Stimulated activated CD8-positive, alpha-beta memory T cell treated with anti-CD3 and anti-CD28 coated beads, Interleukin-7, amount 100 ng/mL, for 24 hours (primary cell): ENCODE data around the gene EFNA2.

Experiments used
- DNase-seq: peaks from one replicate; pipeline ENCODE4 v3.0.0-alpha.2; 2020; ENCODE audit warnings: low read depth

Gene EFNA2

DNA sequence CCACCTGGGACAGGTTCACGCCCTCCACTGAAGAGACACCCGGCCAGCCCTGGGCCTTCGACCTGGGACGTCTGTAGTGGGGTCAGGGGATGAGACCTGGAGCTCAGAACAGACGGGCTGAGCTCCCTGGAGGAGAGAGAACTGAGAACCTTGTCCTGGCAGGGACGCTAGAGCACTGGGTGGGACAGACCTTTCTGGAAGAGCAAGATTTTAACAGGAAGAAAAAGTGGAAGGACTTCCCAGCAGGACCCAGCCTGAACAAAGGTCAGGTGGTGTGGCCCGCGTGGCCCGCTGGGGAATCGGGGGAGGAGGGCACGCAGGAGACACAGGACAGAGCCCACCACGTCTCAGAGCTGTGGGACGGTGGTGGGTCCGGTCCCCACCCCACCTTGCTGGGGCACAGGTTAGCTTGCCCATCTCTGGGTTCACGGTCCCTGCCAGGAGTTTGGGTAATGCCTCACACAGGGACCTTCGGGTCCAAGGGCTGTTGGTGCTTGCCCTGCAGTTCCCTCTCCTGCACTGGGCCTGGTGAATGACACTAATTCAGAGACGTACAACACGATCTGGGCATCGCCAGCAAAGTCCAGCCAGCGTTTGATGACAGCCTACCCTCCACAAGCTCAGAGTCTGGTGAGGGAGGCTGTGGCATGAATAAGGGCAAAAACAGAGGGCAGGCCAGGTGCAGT, 1.2 kb upstream of the EFNA2 start:
- no peak for DNase-seq

DNA sequence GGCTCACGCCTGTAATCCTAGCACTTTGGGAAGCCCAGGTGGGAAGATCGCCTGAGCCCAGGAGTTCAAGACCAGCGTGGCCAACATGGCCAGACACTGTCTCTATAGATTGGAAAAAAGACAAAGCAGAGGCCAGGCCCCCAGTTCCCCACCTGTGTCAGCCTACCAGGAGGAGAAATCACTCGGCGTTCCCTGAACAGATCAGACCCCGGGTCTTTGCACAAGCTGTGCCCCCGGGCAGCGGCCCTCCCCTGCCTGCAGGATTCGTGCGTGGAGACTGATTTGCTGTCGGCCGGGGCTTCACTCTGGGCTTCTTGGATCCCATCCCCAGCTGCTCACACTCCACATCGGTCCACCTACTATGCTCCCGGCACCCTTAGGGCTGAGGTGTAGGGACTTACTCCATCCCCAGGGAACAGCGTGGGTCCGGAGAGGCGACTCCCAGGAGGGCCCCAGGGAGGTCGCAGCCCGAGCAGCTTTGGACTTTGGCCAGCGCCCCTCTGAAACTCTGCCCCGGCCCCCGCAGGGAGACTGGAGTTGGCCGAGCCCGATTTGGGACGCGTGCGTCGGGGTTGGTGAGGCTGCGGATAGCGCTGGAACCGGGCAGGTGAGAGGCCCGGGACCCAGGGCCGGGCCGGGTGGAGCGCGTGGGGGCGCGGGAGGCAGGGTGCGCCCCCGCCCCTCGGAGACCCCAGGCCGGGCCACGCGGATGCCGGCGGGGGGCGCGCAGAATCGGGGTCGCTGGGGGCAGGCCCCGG, 515 bp upstream of the EFNA2 start:
- DNase-seq = no peak

DNA sequence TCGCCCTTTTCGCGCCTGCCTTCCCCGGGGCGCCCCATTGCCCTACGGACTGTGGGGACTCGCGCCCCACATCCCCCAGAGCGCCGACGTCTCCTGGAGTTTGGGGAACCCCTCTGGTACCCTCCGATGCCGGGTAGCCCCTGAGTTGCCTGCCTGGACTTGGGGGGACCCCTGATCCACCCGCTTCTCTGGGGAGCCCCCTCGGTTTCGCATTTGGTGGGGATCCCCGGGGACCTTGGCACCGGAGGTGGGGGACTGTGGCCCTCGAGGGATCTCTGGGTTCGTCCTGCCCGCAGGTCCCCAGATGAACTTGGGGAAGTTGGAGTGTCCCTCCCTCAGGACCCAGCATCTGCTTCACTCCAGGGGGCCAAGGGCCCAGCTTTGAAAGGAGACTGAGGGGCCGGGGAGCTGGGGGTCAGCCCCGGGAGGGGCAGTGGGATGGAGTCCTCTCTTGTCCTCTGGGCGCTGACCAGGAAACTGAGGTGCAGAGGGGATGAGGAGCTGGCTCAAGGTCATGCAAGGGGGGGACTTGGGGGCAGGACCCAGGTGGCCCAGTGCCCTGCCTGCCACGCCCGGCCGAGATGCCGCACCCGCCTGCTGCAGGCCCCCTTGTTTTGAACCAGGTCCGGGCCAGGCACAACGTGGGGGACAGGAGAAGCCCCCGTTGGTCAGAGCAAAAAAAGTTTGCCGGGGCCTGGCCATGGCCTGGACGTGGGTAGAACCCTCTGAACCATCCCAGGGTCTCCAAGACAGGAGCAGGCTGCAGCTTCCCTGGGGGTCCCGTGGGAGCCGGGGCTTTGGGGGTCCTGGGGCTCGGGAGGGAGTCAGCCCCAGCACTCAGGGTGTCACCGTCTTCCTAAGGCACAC, 1.0 kb downstream of the EFNA2 start:
- DNase-seq = no peak

DNA sequence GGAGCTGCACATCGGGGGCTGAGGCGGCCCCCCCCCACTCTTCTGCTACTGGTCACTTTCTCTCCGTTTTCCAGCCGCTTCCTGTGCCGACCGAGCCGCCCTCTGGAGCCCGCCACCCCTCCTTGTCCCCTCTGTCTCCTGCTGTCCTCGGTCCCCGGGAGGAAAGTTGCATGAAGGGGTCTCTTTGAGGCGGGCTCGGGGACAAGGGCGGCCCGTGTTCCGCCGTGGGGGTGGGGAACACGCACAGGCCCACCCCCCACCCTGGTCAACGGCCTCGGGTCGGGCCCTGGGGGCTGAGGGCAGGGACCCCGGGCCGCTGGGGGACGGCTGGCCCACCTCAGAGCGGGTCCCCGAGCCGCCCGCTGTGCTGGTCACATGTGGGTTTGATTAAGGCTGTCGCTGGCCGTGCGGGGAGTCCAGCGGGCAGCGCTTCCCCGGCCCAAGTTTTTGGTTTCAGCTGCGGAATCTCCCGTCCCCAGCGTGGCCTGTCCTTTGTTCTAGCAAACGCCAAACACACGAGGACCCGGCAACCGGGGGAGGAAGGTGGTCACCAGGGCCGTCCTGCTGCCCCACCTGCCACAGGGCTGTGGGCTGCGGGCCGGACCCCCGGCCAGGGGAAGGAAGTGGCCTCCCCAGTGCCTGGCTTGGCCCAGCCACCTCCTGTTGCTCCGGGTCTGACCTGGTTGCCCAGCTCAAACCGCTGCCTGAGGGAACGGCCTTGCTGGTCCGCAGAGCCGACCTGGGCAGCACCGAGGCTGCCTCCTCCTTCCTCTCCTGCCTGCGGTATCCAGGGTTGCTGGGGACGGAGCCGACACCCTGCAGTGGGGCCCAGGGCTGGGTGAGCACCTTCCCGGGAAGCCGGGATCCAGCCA, 1.9 kb downstream of the EFNA2 start:
- no peak for DNase-seq

DNA sequence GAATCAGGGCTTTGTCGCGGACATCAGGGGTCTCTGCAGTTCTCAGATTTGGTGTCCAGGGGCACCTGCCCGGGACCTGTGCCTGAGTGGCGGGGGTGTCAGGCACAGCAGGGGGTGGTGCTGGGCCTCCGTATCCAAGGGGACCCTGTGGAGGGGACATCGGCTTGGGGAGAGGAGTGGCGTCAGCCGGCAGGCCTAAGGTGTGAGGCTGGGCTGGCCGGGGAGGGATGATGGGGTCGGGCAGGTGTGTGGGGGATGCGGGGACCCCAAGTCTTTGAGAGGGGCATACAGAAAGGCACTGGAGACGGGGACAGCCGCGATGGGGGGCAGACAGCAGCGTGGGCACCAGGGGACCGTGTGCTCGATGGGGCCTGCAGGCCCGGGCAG, 2.5 kb downstream of the EFNA2 start:
- no peak for DNase-seq

DNA sequence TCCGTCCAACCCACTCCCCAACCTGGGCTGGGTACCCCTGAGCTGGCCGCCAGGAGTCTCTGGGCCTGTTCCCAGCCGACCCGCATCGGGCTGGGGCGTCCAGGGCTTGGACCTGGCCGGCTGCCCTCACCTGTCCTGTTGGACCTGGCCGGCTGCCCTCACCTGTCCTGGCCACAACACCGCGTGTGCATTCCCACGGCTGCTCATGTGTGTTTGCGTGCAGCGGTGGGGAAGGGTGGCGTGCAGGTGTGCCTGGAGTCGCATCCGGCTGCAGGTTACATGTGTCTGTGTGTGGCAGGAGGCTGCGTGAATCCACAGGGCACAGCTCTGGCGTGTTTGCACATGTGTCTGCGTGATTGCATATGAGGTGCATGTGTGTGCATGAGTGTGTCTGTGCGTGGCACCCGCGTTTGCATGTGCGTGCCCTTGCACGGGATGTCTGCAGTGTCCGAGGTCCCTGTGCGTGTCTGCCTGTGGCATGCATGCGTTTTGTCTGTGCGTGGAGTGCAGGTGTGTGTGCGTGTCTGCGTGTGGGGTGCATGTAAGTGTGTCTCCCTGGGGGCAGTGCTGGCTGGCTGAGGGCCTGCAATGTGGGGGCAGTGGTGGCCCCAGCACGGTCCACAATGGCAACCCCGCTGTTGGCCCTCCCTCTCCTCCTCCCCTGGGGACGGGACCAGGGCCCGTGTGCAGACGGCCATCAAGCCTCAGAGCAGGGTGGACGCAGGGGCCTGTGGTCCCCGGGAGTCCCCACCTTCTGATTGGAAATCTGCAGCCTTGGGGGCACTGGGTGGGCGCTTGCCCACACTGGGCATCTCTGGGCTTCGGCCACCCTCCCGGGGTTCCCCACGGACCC, 3.4 kb downstream of the EFNA2 start:
- no peak for DNase-seq

DNA sequence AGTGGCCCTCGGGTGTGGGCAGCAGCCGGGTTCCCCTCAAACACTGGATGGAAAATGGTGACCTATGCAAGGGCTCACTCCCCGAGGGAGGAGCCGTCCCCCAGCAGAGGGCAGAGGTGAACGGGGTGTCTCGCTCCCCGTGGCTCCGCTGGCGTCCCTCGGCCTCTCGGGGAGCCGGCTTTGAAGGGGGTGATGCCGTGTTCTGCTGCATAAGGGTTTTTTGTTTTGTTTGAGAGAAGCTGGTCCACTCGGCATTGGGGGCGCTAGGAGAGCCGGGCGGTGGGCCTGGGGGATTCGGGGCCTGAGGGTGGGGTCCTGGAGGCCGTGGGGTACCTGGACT, 4.0 kb downstream of the EFNA2 start:
- no peak for DNase-seq

DNA sequence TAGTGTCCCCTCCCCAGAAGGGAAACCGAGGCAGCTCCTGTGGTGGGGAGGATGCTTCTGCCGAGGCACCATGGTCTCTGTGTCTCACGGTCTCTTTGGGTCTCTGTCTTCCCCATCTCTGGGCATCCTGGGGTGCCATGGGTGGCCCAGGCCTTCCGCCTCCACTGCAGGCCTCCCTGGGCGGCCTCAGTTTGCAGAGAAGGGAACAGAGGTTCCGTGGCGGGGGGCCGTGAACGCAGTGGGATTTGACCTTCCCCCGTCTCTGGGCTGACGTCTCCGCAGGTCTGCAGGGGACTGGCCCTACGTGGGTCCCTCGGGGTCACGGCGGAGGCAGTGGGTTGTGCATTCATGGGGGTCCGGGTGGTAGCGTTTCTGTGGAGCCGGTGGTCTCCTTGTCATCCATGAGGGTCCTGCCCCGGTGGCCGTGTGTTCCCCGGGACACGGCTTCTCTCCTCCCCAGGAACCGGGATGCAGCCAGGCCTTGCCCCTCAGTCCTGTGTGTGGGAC, 4.6 kb downstream of the EFNA2 start:
- DNase-seq = no peak

DNA sequence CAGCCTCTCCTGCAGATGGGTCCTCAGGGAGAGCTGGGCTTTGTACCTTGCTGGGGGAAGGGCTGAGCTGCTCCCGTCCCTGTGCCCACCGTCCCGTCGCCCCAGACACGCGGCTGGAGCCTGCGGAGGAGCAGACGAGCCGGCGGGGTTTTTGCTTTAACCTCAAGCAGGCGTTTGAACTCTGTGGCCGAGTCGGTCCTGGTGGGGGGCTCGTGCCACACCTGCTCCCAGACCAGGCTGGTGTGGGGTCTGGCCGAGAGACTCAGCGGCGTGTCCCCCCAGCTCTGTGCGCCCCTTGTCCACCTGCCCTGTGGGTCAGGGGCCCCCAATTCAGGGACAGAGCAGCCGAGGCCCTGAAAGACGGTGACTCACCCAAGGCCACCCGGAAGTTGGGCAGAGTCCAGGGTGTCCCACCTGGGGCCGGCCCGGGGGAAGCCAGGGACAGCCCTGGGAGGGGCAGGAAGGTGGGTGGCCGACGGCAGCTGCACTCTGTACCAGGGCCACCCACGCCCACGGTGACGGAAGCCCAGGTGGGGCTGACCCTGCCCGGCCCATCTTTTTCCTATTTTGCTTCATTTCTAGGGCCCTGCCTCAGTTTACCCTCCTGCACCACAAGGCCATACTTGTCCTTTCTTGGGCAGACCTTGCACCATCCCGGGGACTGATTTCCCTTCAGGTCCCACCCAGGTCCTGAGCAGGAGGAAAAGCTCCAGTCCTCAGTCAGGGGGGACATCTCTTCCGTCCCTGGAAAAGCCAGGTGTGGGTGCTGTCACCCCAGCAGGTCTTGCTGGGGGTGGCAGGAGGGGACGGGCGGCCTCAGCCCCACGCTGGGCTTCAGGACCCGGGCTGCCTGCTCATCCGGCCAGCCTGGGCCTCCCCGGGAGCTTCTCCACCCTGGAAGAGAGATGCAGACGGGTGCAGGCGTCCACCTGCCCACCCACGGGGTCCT, 5.3 kb downstream of the EFNA2 start:
- no peak for DNase-seq

DNA sequence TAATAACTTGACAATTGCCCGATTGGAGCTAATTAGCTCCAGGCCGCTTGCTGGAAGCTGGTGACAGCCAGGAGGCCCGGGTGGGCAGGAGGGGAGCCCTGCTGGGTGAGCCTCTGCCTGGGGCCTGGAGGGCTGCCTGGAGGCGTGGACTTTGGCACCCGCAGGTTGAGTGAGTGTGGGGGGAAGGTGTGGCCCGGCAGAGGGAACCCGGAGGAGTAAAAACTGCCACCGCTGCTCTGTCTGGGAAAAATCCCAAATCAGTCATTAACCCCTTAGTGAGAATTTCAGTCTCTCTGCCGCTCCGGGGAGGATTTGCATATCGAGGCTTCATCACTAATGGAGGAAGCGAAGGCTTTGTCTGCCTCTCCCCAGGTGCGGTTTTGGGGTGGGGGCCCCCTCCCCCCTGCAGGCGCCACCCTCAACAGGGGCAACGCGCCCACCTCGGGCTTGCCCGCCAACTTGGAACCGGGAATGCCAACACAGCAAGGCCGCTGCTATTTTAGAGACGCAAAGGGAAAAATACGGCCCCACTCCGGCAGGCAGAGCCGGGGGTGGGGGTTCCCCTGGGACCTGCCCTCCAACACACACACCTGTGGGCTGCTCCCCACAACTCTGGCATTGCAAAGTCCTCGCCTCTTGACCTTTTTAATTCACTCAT, 6.2 kb downstream of the EFNA2 start:
- no peak for DNase-seq

DNA sequence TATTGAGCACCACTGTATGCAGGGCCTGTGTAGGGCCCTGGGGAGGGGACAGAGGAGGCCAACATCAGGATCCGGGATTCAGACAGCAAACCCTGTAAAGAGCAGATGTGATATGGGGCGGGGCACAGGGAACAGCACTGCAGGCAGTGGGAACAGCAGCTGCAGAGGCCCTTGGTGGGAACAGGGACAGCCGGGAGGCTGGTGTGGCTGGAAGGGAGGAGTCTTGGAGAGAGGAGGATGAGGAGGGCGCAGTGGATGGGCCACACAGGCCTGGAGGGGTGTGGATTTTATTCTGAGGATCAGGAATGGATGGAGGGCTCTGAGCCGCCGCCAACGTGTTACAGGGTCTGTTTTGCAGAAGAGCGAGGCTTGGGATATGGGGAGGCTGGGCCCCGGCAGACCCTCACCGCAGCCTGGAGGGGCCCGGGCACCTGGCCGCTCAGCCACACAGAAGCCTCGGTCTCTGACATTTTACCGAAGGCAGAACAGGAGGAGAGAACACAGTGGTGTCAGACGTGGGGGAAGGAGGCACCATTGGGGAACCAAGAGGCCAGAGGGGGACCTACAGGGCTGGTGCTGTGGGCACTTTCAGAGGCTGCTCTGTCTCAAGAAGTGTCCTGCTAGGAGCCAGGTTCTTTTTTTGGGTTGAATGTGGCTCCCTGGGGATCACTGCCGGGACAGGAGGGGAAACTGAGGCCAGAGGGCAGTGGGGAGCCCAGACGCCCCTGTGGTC, 6.9 kb downstream of the EFNA2 start:
- no peak for DNase-seq

DNA sequence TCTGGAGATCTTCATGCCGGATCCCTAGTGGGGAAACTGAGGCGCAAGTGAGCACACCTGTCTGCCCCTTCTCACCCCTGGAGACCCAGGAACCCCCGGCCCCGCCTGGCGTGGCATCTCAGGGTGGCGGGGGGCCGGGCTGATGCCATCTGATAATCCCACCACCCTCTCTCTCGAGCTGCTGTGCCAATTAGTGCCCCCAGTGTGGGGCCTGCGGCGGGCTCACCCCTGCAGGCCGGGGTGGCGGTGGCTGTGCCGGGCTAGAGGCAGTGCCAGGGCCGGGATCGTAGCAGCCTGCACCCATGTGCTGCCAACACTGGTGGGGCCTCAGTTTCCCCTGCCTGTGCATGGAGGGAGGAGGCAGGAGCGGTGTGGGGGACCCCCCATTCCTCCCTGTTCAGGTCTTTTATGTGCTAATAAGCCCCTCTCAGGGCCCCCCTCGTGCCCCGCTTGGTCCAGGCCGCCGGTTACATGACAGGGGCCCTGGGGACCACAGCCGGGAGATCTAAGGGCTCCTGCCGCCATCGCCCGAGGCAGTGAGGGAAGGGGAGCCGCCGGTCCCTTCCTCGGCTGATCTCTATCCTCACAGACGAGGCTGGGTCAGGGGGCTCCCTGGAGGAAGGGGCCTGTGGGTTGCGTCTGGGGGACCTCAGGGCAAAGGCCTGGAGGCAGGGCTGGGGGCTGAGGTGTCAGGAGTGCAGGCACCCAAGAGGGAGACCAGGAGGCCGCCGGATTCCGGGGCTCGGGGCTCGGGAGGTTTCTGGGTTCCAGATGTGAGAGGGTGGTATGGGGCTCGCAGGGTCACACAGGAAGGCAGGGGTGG, 8.3 kb downstream of the EFNA2 start:
- DNase-seq = no peak

DNA sequence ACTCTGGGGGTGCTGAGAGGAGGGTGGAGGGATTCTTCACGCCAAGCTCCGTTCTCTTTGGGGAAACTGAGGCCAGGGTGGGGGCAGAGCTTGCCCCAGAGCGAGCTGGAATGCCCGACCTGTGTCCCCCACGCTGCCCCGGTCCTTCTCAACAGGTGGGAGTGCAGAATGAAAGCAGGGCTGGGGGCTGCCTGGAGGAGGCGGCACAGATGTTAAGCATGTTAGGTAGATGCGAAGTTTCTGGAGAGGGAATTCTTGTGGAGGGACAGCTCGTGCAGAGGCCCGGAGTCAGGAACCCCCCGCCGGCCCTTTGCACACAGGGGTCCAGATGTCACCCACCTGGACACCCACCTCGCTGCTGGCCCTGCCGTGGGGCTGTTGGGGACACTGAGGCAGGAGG, 9.0 kb downstream of the EFNA2 start:
- DNase-seq = no peak

DNA sequence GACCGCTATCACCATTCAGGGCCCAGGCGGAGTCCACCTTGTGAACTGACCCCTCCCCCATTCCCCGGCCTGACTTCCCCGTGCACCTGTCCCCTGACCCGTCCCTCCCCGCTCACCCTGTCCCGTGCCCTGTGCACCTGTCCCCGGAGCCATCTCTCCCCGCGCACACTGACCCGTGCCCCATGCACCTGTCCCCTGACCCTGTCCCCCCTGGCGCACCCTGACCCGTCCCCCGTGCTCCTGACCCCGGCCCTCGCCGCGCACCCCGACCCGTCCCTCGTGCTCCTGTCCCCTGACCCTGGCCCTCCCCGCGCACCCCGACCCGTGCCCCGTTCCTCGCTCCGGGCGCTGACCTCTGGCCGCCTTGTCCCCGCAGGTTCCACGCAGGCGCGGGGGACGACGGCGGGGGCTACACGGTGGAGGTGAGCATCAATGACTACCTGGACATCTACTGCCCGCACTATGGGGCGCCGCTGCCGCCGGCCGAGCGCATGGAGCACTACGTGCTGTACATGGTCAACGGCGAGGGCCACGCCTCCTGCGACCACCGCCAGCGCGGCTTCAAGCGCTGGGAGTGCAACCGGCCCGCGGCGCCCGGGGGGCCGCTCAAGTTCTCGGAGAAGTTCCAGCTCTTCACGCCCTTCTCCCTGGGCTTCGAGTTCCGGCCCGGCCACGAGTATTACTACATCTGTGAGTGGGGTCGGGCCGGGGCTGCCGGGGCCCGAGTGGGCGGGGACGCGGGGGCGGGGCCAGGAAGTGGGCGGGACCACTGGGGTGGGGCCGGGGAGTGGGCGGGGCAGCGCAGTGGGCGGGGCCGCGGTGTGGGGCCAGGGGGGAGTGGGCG, 9.7 kb downstream of the EFNA2 start:
- DNase-seq = no peak

DNA sequence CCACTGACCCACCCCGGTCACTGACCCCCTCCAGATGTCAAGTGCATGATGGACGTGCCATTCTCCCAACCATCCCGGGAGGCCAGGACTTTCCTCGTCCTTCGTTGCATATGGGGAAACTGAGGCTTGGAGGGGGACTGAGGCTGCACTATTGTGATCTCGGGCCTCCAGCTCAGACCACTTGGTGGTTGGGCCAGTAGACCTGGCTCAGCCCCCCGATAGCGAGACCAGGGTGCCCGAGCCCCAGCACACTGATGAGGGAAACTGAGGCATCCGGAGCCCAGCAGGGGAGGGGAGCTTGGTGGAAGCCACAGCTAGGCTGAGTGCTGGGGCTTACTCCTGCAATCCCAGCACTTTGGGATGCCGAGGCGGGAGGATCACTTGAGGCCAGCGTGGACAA, 10.4 kb downstream of the EFNA2 start:
- no peak for DNase-seq

DNA sequence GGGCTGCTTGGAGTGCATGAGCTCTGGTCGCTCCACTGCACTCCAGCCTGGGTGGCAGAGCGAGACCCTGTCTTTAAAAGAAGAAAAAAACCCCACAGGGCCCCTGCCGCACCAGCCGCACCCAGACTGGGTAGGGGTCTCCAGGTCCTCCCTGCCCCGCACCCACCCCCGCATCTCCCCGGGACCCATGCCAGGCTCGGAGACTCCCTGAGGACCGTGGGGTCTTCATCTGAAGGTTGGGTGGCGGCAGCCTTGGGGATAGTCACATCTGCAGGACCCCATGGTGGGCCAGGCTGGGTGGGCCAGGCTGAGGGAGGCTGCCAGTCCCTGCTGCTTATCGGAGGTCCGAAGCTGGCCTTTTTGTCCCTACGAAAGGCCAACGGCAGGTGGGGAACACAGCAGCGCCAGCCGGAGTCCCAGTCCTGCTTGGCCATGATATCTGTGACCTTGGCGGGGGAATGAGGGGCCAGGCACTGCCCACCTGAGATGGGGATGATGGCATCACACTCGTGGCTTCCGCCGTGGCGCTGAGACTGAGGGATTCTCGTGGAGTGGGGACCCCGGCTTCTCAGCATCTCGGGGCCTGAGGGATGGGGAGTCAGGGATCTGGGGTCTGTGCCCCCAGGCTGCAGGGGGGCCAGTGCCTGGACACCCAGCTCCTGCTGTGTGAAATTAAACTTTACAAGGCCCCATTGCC, 11.1 kb downstream of the EFNA2 start:
- no peak for DNase-seq
